CD14-positive monocyte (primary cell): ENCODE results near the gene BHLHE23. TPM values are rescaled to one million over a fixed set of nuclear protein-coding genes. Genes with fewer than 3 reads are reported as not detected.
A peak's percentile ranks its signal among the peaks of the same experiment; 100 is the strongest.

Experiments
- DNase-seq, 3 donors: peaks; one replicate each; pipeline ENCODE4 v3.0.0-alpha.2; 2011 to 2022
- H2AFZ ChIP-seq: 2 replicates; pipeline ENCODE4 v1.6.0; 2012; ENCODE audit warnings: mild to moderate bottlenecking, low read depth, low read length, inconsistent platforms; ENCODE audit not compliant: insufficient read depth, poor library complexity, severe bottlenecking
- H3K27ac ChIP-seq, 2 donors: 1 replicate in 1 of 2; 2 replicates in 1 of 2; pipeline ENCODE4 v1.5.1; 2012 to 2013; ENCODE audit warnings: low read length in 2 of 2, control low read depth in 1 of 2, inconsistent platforms in 1 of 2, low read depth in 1 of 2, mild to moderate bottlenecking in 1 of 2
- H3K27me3 ChIP-seq, 2 donors: one replicate each; pipeline versions ENCODE4 v1.6.0 to v1.6.1; 2011 to 2013; ENCODE audit warnings: low read length in 2 of 2; ENCODE audit not compliant: control insufficient read depth in 2 of 2, insufficient read depth in 2 of 2
- H3K36me3 ChIP-seq, 2 donors: replicated peaks in 1 of 2; 1 replicate in 1 of 2; 2 replicates in 1 of 2; pipeline versions ENCODE4 v1.5.1 to v1.6.1; 2012 to 2013; ENCODE audit warnings: low read length in 2 of 2, control low read depth in 1 of 2, inconsistent platforms in 1 of 2, mild to moderate bottlenecking in 1 of 2; ENCODE audit not compliant: insufficient read depth in 2 of 2, control insufficient read depth in 1 of 2
- H3K4me1 ChIP-seq, 2 donors: 1 replicate in 1 of 2; 2 replicates in 1 of 2; pipeline versions ENCODE4 v1.5.1 to v1.6.1; 2012 to 2013; ENCODE audit warnings: low read length in 2 of 2, control low read depth in 1 of 2, inconsistent platforms in 1 of 2, mild to moderate bottlenecking in 1 of 2, moderate library complexity in 1 of 2; ENCODE audit not compliant: insufficient read depth in 2 of 2, control insufficient read depth in 1 of 2
- H3K4me2 ChIP-seq: replicated peaks from 2 replicates; pipeline ENCODE3; 2012; ENCODE audit warnings: low read length, moderate library complexity, mild to moderate bottlenecking; ENCODE audit not compliant: poor library complexity, severe bottlenecking; ENCODE audit errors: extremely low read depth
- H3K4me3 ChIP-seq, 3 experiments: fragments of 200-600 bp in 1 of 3; sonication (generic) in 1 of 3; replicated peaks in 1 of 3; 1 replicate in 2 of 3; 2 replicates in 1 of 3; pipeline ENCODE4 v1.5.1; 2011 to 2013; ENCODE audit warnings: low read length in 3 of 3, mild to moderate bottlenecking in 3 of 3, control low read depth in 2 of 3, low read depth in 2 of 3, inconsistent platforms in 1 of 3, moderate library complexity in 1 of 3
- H3K79me2 ChIP-seq: 2 replicates; pipeline ENCODE4 v1.6.0; 2012; ENCODE audit warnings: mild to moderate bottlenecking, control low read depth, inconsistent platforms, low read length, moderate library complexity; ENCODE audit not compliant: insufficient read depth
- H3K9ac ChIP-seq: 2 replicates; pipeline ENCODE4 v1.6.0; 2017; ENCODE audit warnings: low read length, mild to moderate bottlenecking; ENCODE audit not compliant: insufficient read depth, poor library complexity, severe bottlenecking
- H3K9me3 ChIP-seq, 2 donors: replicated peaks in 1 of 2; 1 replicate in 1 of 2; 2 replicates in 1 of 2; pipeline versions ENCODE4 v1.5.1 to v1.6.1; 2012 to 2013; ENCODE audit warnings: low read length in 2 of 2, control low read depth in 1 of 2; ENCODE audit not compliant: control insufficient read depth in 1 of 2, insufficient read depth in 1 of 2
- H4K20me1 ChIP-seq: 2 replicates; pipeline ENCODE4 v1.6.0; 2012; ENCODE audit warnings: mild to moderate bottlenecking, low read length, control low read depth, moderate library complexity; ENCODE audit not compliant: insufficient read depth
- H3K27ac Mint-ChIP-seq, 7 donors: one replicate each; pipeline ENCODE4 v1.8.0; 2020; ENCODE audit warnings: mild to moderate bottlenecking in 7 of 7, mixed read lengths in 7 of 7, moderate library complexity in 6 of 7, inconsistent platforms in 2 of 7
- H3K27me3 Mint-ChIP-seq, 3 donors: one replicate each; pipeline ENCODE4 v1.8.0; 2021 to 2022; ENCODE audit warnings: low read depth in 3 of 3, mild to moderate bottlenecking in 3 of 3, mixed read lengths in 3 of 3, moderate library complexity in 3 of 3, inconsistent platforms in 1 of 3
- H3K36me3 Mint-ChIP-seq, 2 donors: one replicate each; pipeline ENCODE4 v1.8.0; 2020; ENCODE audit warnings: mixed read lengths in 2 of 2, inconsistent platforms in 1 of 2, mild to moderate bottlenecking in 1 of 2
- H3K4me1 Mint-ChIP-seq: one replicate; pipeline ENCODE4 v1.8.0; 2020; ENCODE audit warnings: mild to moderate bottlenecking, mixed read lengths
- H3K4me3 Mint-ChIP-seq, 2 donors: one replicate each; pipeline ENCODE4 v1.8.0; 2020; ENCODE audit warnings: mild to moderate bottlenecking in 2 of 2, mixed read lengths in 2 of 2, moderate library complexity in 1 of 2
- H3K9me3 Mint-ChIP-seq, 7 donors: one replicate each; pipeline ENCODE4 v1.8.0; 2020 to 2022; ENCODE audit warnings: mixed read lengths in 7 of 7, mild to moderate bottlenecking in 6 of 7, moderate library complexity in 6 of 7, inconsistent platforms in 2 of 7
- WGBS: methylation state at CpG from one replicate; pipeline ENCODE4 v1.1.5; 2013; ENCODE audit warnings: missing lambda C conversion rate; ENCODE audit not compliant: insufficient coverage; 5-methylcytosine and 5-hydroxymethylcytosine counted together
- intact Hi-C, 2 donors: fragments of 100-400 bp; cut with micrococcal nuclease; formaldehyde crosslinking; loops; one replicate each; pipeline versions ENCODE4 v1.15.0 to v1.15.1; 2023
- polyA plus RNA-seq, 3 donors: library from polyadenylated mRNA; depleted of rRNA in 1 of 3; unstranded in 2 of 3; stranded (reverse) in 1 of 3; fragments of 300-500 nt in 2 of 3; fragments of >200 nt in 1 of 3; fragmentation: Illumina TruSeq in 2 of 3; gene quantifications; 1 replicate in 2 of 3; 2 replicates in 1 of 3; pipeline ENCODE4 v1.2.3, GENCODE V29; 2012 to 2021
- TF ChIP-seq, protein P1 (sequence below): fragments of 200-600 bp; IDR thresholded peaks from one replicate; pipeline ENCODE4 v1.8.0; 2022; ENCODE audit warnings: antibody characterized with exemption, mild to moderate bottlenecking

Gene BHLHE23
- polyA plus RNA-seq, 3 donors = not detected

DNA sequence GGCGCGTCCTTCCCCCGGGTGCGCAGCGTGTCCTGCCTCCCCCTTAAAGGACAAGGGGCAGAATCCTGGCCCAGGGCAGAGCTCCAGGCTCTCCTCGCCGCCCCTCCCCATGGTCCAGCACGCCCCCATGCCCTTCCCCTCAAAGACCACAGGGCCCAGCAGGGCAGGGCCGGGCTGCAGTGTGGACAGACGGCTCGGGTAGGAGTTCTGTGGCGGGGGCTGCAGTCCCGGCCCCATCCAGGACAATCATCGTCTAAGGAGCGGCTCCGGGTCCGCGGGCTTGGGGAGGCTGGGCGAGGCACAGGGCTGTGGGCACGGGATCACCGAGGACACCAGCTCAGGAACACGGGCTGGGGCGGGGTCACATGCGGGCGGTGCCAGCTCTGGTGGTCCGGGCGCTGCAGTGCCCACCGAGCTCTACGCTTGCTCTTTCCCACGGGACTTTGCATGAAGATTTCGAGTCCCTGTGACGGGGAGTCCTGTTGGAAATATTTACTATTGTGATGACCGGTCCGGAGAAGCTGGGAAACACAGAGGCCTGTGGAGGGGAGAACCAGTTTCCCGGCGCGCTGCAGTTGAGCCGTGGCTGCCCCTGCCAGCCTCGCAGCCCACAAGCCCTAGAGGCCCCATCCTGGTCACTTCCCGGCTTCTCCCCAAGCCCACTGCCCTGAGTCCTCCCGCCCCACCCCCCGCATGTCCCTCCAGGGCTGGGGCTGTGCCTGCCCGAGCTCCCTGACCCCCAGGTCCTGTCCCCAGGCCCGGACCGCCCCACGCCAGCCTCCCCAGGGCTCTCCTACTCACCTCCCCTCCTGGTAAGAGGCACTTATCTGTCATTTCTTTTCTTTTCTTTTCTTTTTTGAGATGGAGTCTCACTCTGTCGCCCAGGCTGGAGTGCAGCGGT is 33.7 kb downstream of the BHLHE23 start:
- TF ChIP-seq, protein P1, sequence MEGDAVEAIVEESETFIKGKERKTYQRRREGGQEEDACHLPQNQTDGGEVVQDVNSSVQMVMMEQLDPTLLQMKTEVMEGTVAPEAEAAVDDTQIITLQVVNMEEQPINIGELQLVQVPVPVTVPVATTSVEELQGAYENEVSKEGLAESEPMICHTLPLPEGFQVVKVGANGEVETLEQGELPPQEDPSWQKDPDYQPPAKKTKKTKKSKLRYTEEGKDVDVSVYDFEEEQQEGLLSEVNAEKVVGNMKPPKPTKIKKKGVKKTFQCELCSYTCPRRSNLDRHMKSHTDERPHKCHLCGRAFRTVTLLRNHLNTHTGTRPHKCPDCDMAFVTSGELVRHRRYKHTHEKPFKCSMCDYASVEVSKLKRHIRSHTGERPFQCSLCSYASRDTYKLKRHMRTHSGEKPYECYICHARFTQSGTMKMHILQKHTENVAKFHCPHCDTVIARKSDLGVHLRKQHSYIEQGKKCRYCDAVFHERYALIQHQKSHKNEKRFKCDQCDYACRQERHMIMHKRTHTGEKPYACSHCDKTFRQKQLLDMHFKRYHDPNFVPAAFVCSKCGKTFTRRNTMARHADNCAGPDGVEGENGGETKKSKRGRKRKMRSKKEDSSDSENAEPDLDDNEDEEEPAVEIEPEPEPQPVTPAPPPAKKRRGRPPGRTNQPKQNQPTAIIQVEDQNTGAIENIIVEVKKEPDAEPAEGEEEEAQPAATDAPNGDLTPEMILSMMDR = no peak
- H3K27me3 Mint-ChIP-seq = peaks cover 65 to 86% (median 79%) of the 10 kb centered on the region in 3 donors
- no peaks in the 10 kb centered on the region for H3K36me3 ChIP-seq
- no peak overlapping the region for H3K27ac ChIP-seq
- peaks cover 0 to 3% of the 10 kb centered on the region in 2 donors for H3K9me3 ChIP-seq
- peak overlapping the region in 1 of 3 experiments; percentile 38 for H3K4me3 ChIP-seq
- H3K79me2 ChIP-seq = no peaks in the 10 kb centered on the region
- peaks cover 0 to 13% (median 7%) of the 10 kb centered on the region in 7 donors for H3K9me3 Mint-ChIP-seq
- peak overlapping the region; percentile 57 for H2AFZ ChIP-seq
- H3K9ac ChIP-seq = no peak overlapping the region
- no peaks in the 10 kb centered on the region for H3K36me3 Mint-ChIP-seq
- intact Hi-C loops = loop anchor here (1.0 kb wide), 1 partner anchor 36 kb away; no protein-coding TSS in a partner anchor
- H4K20me1 ChIP-seq = no peaks in the 10 kb centered on the region
- WGBS = 22% methylated on average over 37 of the region's 48 CpGs
- H3K27me3 ChIP-seq = peaks cover 14 to 71% of the 10 kb centered on the region in 2 donors
- no peak for DNase-seq
- peaks cover 14 to 16% of the 10 kb centered on the region in 2 donors for H3K4me1 ChIP-seq
- H3K27ac Mint-ChIP-seq = no peak overlapping the region
- peaks cover 17% of the 10 kb centered on the region for H3K4me1 Mint-ChIP-seq
- H3K4me3 Mint-ChIP-seq = peak overlapping the region in 1 of 2 donors; percentile 89
- peak overlapping the region; percentile 66 for H3K4me2 ChIP-seq

DNA sequence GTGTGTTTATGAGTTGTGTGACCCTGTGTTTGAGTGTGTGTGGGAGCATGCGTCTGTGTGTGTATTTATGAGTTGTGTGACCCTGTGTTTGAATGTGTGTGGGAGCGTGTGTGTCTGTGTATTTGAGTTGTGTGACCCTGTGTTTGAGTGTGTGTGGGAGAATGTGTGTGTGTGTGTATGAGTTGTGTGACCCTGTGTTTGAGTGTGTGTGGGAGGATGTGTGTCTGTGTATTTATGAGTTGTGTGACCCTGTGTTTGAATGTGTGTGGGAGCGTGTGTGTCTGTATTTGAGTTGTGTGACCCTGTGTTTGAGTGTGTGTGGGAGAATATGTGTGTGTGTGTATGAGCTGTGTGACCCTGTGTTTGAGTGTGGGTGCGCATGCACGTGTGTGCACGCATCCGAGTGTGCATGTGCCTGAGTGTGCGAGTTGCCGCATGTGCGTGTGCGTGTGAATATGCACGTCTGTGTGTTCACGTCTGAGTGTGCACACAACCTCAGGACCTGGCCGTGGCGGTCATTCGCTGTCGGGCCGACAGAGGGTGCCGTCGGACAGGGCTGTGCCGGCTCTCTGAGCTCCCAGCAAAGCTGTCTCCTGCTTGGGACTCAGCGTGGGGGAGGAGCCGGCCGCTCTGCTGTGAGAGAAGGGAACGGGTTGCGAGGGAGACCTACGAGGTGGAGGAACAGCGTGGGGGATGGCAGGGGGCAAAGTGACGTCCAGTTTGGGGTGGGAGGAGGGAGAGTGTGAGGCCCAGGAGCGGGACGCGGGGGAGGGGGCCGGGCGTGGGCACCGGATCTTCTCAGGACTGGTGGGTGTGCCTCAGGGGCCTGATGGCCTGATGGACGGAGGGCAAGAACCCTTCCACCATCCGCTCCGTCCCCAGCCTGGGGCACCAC is 34.6 kb downstream of the BHLHE23 start:
- Histone ChIP-seq H2AFZ (peak overlapping the region; percentile 57), H3K4me1 (peaks cover 6 to 8% of the 10 kb centered on the region in 2 donors), H3K27me3 (peaks cover 14 to 63% of the 10 kb centered on the region in 2 donors), H3K79me2 (no peaks in the 10 kb centered on the region), H3K9ac (no peak overlapping the region), H4K20me1 (no peaks in the 10 kb centered on the region), H3K27ac (no peak overlapping the region), H3K4me3 (peak overlapping the region in 1 of 3 experiments; percentile 38), H3K36me3 (no peaks in the 10 kb centered on the region), H3K4me2 (peak overlapping the region; percentile 66), H3K9me3 (peaks cover 0 to 3% of the 10 kb centered on the region in 2 donors)
- Mint-ChIP-seq H3K27ac (peak overlapping the region in 1 of 7 donors; percentile 38), H3K36me3 (peaks cover 2 to 3% of the 10 kb centered on the region in 2 donors), H3K4me3 (peak overlapping the region; percentile 67 to 89), H3K4me1 (peaks cover 9% of the 10 kb centered on the region), H3K9me3 (peaks cover 0 to 13% (median 6%) of the 10 kb centered on the region in 7 donors), H3K27me3 (peaks cover 62 to 78% (median 71%) of the 10 kb centered on the region in 3 donors)
- DNase-seq = peak; percentile 77 to 82 (median 79)
- intact Hi-C loops = loop anchor here (1.0 kb wide), 1 partner anchor 37 kb away; no protein-coding TSS in a partner anchor
- TF ChIP-seq, protein P1 = peak; percentile 72
- WGBS = 5% methylated on average over 33 of the region's 38 CpGs
